A549 (cell line): ENCODE data around the gene OBSCN. TPM values are rescaled to one million over a fixed set of nuclear protein-coding genes. Genes with fewer than 3 reads are reported as not detected.

Experiments
- ATAC-seq, 2 experiments: fragments of 200-7000 bp in 1 of 2; fragments of >200 bp in 1 of 2; cut with Nextera tagmentation in 1 of 2; cut with Tn5 transposase in 1 of 2; 3 replicates each; pipeline versions ENCODE4 v1.8.0 to v1.9.1; 2018 to 2020; ENCODE audit warnings: mild to moderate bottlenecking in 1 of 2, moderate library complexity in 1 of 2
- CTCF ChIA-PET: fragments of 300-600 bp; sonication (Branson Sonifier 250); formaldehyde crosslinking; extraction: SDS; loops from one replicate; lab custom pipeline; 2021; ENCODE audit warnings: antibody characterized with exemption, inconsistent platforms; lab: Yijun Ruan, JAX
- POLR2A ChIA-PET: fragments of 350-600 bp; formaldehyde crosslinking; extraction: SDS; loops from one replicate; lab custom pipeline; 2021; ENCODE audit warnings: antibody characterized with exemption, inconsistent platforms; lab: Yijun Ruan, JAX
- DNase-seq, 2 experiments: peaks; one replicate each; pipeline versions ENCODE4 v3.0.0 to v3.0.0-alpha.2; 2011 to 2016; ENCODE audit warnings: low read depth in 1 of 2, low spot score in 1 of 2
- FAIRE-seq: peaks from 2 replicates; lab custom pipeline; 2011; peaks lifted over from hg19 to GRCh38; lab: Jason Lieb, UNC
- H3K27ac ChIP-seq, 2 experiments: fragments of >200 bp; sonication (Bioruptor Twin); formaldehyde crosslinking; 3 replicates each; pipeline ENCODE4 v1.5.1; 2016 to 2017
- H3K4me1 ChIP-seq: fragments of >200 bp; sonication (Bioruptor Twin); formaldehyde crosslinking; 3 replicates; pipeline ENCODE4 v1.6.1; 2016
- H3K4me2 ChIP-seq: fragments of >200 bp; sonication (Bioruptor Twin); formaldehyde crosslinking; 3 replicates; pipeline ENCODE4 v1.6.1; 2016
- H3K4me3 ChIP-seq: fragments of >200 bp; sonication (Bioruptor Twin); formaldehyde crosslinking; 3 replicates; pipeline ENCODE4 v1.5.1; 2016
- H3K9me3 ChIP-seq: fragments of >200 bp; sonication (Bioruptor Twin); formaldehyde crosslinking; 3 replicates; pipeline ENCODE4 v1.6.1; 2016
- CBX2 ChIP-seq: fragments of 200-600 bp; sonication (generic); IDR thresholded peaks from 2 replicates; pipeline ENCODE4 v1.6.1; 2016; ENCODE audit warnings: low read depth, mild to moderate bottlenecking, borderline replicate concordance
- CEBPB ChIP-seq, 2 experiments: fragments of >200 bp in 1 of 2; sonication (Bioruptor Twin) in 1 of 2; formaldehyde crosslinking in 1 of 2; IDR thresholded peaks; 2 replicates each; pipeline ENCODE4 v1.6.1; 2012 to 2016
- CHD2 ChIP-seq: fragments of 150-350 bp; IDR thresholded peaks from 2 replicates; pipeline ENCODE4 v1.6.1; 2014; ENCODE audit warnings: low read length; ENCODE audit not compliant: partially characterized antibody
- EHF ChIP-seq: fragments of 250-450 bp; sonication (Bioruptor Pico); IDR thresholded peaks from 2 replicates; pipeline ENCODE4 v1.5.0; 2020; ENCODE audit warnings: mild to moderate bottlenecking
- EHMT2 ChIP-seq: fragments of 200-600 bp; sonication (generic); IDR thresholded peaks from 2 replicates; pipeline ENCODE4 v1.6.1; 2016; ENCODE audit warnings: antibody characterized with exemption, low read depth, mild to moderate bottlenecking, moderate library complexity
- FOSB ChIP-seq: fragments of 250-450 bp; sonication (Bioruptor Pico); IDR thresholded peaks from 2 replicates; pipeline ENCODE4 v1.5.0; 2020; ENCODE audit warnings: mild to moderate bottlenecking, moderate library complexity
- GATA3 ChIP-seq: IDR thresholded peaks from 2 replicates; pipeline ENCODE4 v1.6.1; 2012; ENCODE audit warnings: borderline replicate concordance
- KDM5A ChIP-seq: fragments of 200-600 bp; sonication (generic); IDR thresholded peaks from 2 replicates; pipeline ENCODE4 v1.6.1; 2016; ENCODE audit warnings: antibody characterized with exemption, mild to moderate bottlenecking
- MAFK ChIP-seq: fragments of 450-650 bp; IDR thresholded peaks from 2 replicates; pipeline ENCODE4 v1.6.1; 2014; ENCODE audit not compliant: partially characterized antibody
- MYC ChIP-seq: IDR thresholded peaks from 2 replicates; pipeline ENCODE4 v1.6.1; 2012; ENCODE audit warnings: mild to moderate bottlenecking, inconsistent platforms, low read length, improper control_type of control experiment, borderline replicate concordance
- NFE2L2 ChIP-seq: fragments of 150-350 bp; conservative IDR thresholded peaks from 2 replicates; pipeline ENCODE4 v1.6.1; 2014; ENCODE audit warnings: low read length
- NR3C1 ChIP-seq: fragments of >200 bp; sonication (Bioruptor Twin); formaldehyde crosslinking; IDR thresholded peaks from 3 replicates; pipeline ENCODE4 v1.6.1; 2017
- PHF8 ChIP-seq: fragments of 200-600 bp; sonication (generic); IDR thresholded peaks from 2 replicates; pipeline ENCODE4 v1.6.1; 2016; ENCODE audit warnings: low read depth, mild to moderate bottlenecking, antibody characterized with exemption, moderate library complexity, borderline replicate concordance
- POLR2AphosphoS2 ChIP-seq: conservative IDR thresholded peaks from 2 replicates; pipeline ENCODE4 v1.6.1; 2012; ENCODE audit warnings: low read length, improper control_type of control experiment, inconsistent platforms
- RAD21 ChIP-seq, 2 experiments: fragments of >200 bp in 1 of 2; sonication (Bioruptor Twin) in 1 of 2; formaldehyde crosslinking in 1 of 2; IDR thresholded peaks in 1 of 2; conservative IDR thresholded peaks in 1 of 2; 2 replicates in 1 of 2; 3 replicates in 1 of 2; pipeline ENCODE4 v1.6.1; 2012 to 2018; ENCODE audit warnings: inconsistent platforms in 1 of 2
- RARB ChIP-seq: fragments of 250-450 bp; sonication (Bioruptor Pico); IDR thresholded peaks from 2 replicates; pipeline ENCODE4 v1.8.0; 2021; ENCODE audit warnings: mild to moderate bottlenecking, moderate library complexity
- RFX5 ChIP-seq: fragments of 450-650 bp; IDR thresholded peaks from 2 replicates; pipeline ENCODE4 v1.7.1; 2014; ENCODE audit warnings: antibody characterized with exemption, mild to moderate bottlenecking, moderate library complexity
- RNF2 ChIP-seq: fragments of 200-600 bp; sonication (generic); IDR thresholded peaks from 2 replicates; pipeline ENCODE4 v1.6.1; 2016; ENCODE audit warnings: low read depth, mild to moderate bottlenecking, antibody characterized with exemption, moderate library complexity, borderline replicate concordance
- SREBF2 ChIP-seq: fragments of 450-650 bp; IDR thresholded peaks from 2 replicates; pipeline ENCODE4 v1.6.1; 2014; ENCODE audit warnings: mild to moderate bottlenecking, moderate library complexity
- TP53 ChIP-seq: fragments of 250-450 bp; sonication (Bioruptor Pico); IDR thresholded peaks from 2 replicates; pipeline ENCODE4 v1.5.0; 2021; ENCODE audit warnings: mild to moderate bottlenecking, moderate library complexity
- ZSCAN20 ChIP-seq: fragments of 250-450 bp; sonication (Bioruptor Pico); IDR thresholded peaks from 2 replicates; pipeline ENCODE4 v1.8.0; 2022; ENCODE audit warnings: mild to moderate bottlenecking, moderate library complexity
- WGBS: methylation state at CpG from one replicate; pipeline ENCODE4 v1.1.6; 2017; ENCODE audit errors: missing lambda C conversion rate; 5-methylcytosine and 5-hydroxymethylcytosine counted together
- polyA plus RNA-seq, 4 experiments: library from polyadenylated mRNA; depleted of rRNA in 3 of 4; stranded (reverse); fragments of >200 nt; fragmentation: RNase III in 1 of 4; extraction: RNeasy Plus Mini Kit Qiagen cat#74134 plus additional on column Dnase treatment in 1 of 4; gene quantifications; 2 replicates in 3 of 4; 3 replicates in 1 of 4; pipeline ENCODE4 v1.2.3, GENCODE V29; 2011 to 2017
- TF ChIP-seq, protein P1 (sequence below): fragments of >200 bp; sonication (Bioruptor Twin); formaldehyde crosslinking; IDR thresholded peaks from 3 replicates; pipeline ENCODE4 v1.5.1; 2016

Gene OBSCN
- polyA plus RNA-seq, 2 of the 4 experiments (the other 2 are of a cell fraction) = 3.1 to 6.8 TPM

DNA sequence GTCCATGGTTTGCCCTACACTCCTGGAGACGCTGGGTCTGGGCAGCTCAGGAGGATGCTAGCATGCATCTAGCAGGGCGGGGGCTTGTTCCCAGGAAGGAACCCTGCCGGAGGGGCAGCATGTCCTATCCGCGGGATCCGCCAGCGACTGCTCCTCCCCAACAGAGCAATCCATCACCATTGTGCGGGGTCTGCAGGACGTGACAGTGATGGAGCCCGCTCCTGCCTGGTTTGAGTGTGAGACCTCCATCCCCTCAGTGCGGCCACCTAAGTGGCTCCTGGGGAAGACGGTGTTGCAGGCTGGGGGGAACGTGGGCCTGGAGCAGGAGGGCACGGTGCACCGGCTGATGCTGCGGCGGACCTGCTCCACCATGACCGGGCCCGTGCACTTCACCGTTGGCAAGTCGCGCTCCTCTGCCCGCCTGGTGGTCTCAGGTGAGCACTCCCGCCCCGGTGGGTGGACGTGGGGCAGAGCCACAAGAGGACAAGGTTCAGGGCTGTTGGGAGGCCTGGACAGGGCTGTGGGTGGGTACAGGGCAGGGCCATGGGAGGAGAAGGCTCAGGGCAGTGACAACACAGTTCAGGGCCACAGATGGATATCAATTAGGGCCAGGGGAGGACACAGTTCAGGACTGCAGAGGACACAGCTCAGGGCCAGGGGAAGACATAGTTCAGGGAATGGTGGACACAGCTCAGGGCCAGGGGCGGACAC lies 71.3 kb downstream of the OBSCN start:
- ATAC-seq = no peak
- no peak for TF ChIP-seq POLR2AphosphoS2
- TF ChIP-seq CHD2 = no peak
- TF ChIP-seq RFX5 = no peak
- no peak for TF ChIP-seq TP53
- no peak for TF ChIP-seq KDM5A
- TF ChIP-seq FOSB (CRISPR knock-in tag) = no peak
- TF ChIP-seq CBX2 = no peak
- TF ChIP-seq PHF8 = no peak
- TF ChIP-seq, protein P1, sequence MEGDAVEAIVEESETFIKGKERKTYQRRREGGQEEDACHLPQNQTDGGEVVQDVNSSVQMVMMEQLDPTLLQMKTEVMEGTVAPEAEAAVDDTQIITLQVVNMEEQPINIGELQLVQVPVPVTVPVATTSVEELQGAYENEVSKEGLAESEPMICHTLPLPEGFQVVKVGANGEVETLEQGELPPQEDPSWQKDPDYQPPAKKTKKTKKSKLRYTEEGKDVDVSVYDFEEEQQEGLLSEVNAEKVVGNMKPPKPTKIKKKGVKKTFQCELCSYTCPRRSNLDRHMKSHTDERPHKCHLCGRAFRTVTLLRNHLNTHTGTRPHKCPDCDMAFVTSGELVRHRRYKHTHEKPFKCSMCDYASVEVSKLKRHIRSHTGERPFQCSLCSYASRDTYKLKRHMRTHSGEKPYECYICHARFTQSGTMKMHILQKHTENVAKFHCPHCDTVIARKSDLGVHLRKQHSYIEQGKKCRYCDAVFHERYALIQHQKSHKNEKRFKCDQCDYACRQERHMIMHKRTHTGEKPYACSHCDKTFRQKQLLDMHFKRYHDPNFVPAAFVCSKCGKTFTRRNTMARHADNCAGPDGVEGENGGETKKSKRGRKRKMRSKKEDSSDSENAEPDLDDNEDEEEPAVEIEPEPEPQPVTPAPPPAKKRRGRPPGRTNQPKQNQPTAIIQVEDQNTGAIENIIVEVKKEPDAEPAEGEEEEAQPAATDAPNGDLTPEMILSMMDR = no peak
- TF ChIP-seq, all 56 proteins: peak for 0
- ChIA-PET POLR2A (no interaction called here), CTCF (no interaction called here)
- DNase-seq (no peak), FAIRE-seq (no peak)
- Histone ChIP-seq H3K4me2 (no peak overlapping the region), H3K9me3 (no peaks in the 10 kb centered on the region), H3K4me1 (no peaks in the 10 kb centered on the region), H3K27ac (no peak overlapping the region), H3K4me3 (no peak overlapping the region)
- 89% methylated on average over 22 of the region's 27 CpGs for WGBS

DNA sequence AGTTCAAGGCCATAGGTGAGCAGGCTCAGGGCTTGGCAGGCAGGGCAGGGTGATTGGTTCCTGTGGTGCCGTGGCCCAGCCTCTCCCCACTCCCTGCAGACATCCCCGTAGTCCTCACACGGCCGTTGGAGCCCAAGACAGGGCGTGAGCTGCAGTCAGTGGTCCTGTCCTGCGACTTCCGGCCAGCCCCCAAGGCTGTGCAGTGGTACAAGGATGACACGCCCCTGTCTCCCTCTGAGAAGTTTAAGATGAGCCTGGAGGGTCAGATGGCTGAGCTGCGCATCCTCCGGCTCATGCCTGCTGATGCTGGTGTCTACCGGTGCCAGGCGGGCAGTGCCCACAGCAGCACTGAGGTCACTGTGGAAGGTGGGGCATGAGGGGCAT lies 71.9 kb downstream of the OBSCN start:
- CTCF ChIA-PET = no interaction called here
- TF ChIP-seq ZSCAN20 (CRISPR knock-in tag) (no peak), MYC (no peak), SREBF2 (no peak), KDM5A (no peak), GATA3 (no peak), RARB (CRISPR knock-in tag) (no peak), NR3C1 (no peak), RAD21 (conservative IDR thresholded peaks at IDR 0.05 in 1 of 2, IDR thresholded peaks at IDR 0.05 in 1 of 2) (no peak), EHMT2 (no peak), CEBPB (IDR thresholded peaks at IDR 0.05) (no peak), NFE2L2 (no peak), RNF2 (no peak), EHF (CRISPR knock-in tag) (no peak), POLR2AphosphoS2 (no peak), MAFK (no peak)
- TF ChIP-seq, all 56 proteins: peak for 0
- no peak for ATAC-seq
- WGBS = 85% methylated on average over 8 of the region's 12 CpGs
- no peak for FAIRE-seq
- no peak for DNase-seq
- no peaks in the 10 kb centered on the region for H3K9me3 ChIP-seq
- H3K4me3 ChIP-seq = no peak overlapping the region
- no peak overlapping the region for H3K4me2 ChIP-seq
- H3K4me1 ChIP-seq = no peaks in the 10 kb centered on the region
- H3K27ac ChIP-seq = no peak overlapping the region
- POLR2A ChIA-PET = no interaction called here

DNA sequence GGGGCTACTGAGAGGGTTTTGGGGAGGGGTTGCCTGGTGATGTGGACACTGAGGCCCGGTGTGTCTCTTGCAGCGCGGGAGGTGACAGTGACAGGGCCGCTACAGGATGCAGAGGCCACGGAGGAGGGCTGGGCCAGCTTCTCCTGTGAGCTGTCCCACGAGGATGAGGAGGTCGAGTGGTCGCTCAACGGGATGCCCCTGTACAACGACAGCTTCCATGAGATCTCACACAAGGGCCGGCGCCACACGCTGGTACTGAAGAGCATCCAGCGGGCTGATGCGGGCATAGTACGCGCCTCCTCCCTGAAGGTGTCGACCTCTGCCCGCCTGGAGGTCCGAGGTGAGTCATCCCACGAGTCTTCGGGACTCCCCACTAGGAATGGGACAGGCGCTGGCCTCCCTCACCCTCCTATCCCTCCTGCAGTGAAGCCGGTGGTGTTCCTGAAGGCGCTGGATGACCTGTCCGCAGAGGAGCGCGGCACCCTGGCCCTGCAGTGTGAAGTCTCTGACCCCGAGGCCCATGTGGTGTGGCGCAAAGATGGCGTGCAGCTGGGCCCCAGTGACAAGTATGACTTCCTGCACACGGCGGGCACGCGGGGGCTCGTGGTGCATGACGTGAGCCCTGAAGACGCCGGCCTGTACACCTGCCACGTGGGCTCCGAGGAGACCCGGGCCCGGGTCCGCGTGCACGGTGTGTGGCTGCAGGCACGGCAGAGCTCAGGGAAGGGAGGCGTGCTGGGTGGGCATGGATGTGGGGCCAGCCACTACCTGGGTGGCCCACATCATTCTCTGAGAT lies 72.5 kb downstream of the OBSCN start:
- no peaks in the 10 kb centered on the region for H3K9me3 ChIP-seq
- no peak overlapping the region for H3K4me2 ChIP-seq
- POLR2A ChIA-PET = no interaction called here
- CTCF ChIA-PET = no interaction called here
- FAIRE-seq = no peak
- no peak overlapping the region for H3K4me3 ChIP-seq
- no peak for TF ChIP-seq RNF2
- TF ChIP-seq ZSCAN20 (CRISPR knock-in tag) = no peak
- H3K27ac ChIP-seq = no peak overlapping the region
- no peak for DNase-seq
- no peak for ATAC-seq
- 93% methylated on average over 38 of the region's 48 CpGs for WGBS
- H3K4me1 ChIP-seq = no peaks in the 10 kb centered on the region
